Lung (tissue), 12 donors: ENCODE results near the gene MDM4. TPM values are rescaled to one million over a fixed set of nuclear protein-coding genes. Genes with fewer than 3 reads are reported as not detected.
A peak's percentile ranks its signal among the peaks of the same experiment; 100 is the strongest.

Experiments
- ATAC-seq: fragments of 200-7000 bp; cut with Tn5 transposase; one replicate; pipeline ENCODE4 v1.9.1; 2020; ENCODE audit warnings: moderate number of reproducible peaks; ENCODE audit not compliant: insufficient read depth, low FRiP score
- DNase-seq, 3 donors: peaks; one replicate each; pipeline ENCODE4 v3.0.0-alpha.2; 2013 to 2017
- H3K27ac ChIP-seq, 2 donors: one replicate each; pipeline ENCODE4 v1.5.1; 2013; ENCODE audit warnings: mild to moderate bottlenecking in 2 of 2, moderate library complexity in 2 of 2, control low read depth in 1 of 2, inconsistent platforms in 1 of 2, low read depth in 1 of 2, low read length in 1 of 2
- H3K27me3 ChIP-seq, 3 donors: one replicate each; pipeline ENCODE4 v1.5.1; 2013; ENCODE audit warnings: low read length in 2 of 3; ENCODE audit not compliant: control insufficient read depth in 3 of 3, insufficient read depth in 3 of 3
- H3K36me3 ChIP-seq, 4 donors: one replicate each; pipeline ENCODE4 v1.5.1; 2013; ENCODE audit warnings: low read length in 4 of 4, mild to moderate bottlenecking in 1 of 4, moderate library complexity in 1 of 4; ENCODE audit not compliant: control insufficient read depth in 4 of 4, insufficient read depth in 4 of 4
- H3K4me1 ChIP-seq, 5 donors: one replicate each; pipeline ENCODE4 v1.5.1; 2013; ENCODE audit warnings: low read length in 5 of 5, mild to moderate bottlenecking in 2 of 5, moderate library complexity in 1 of 5; ENCODE audit not compliant: control insufficient read depth in 5 of 5, insufficient read depth in 5 of 5
- H3K4me3 ChIP-seq: one replicate; pipeline ENCODE4 v1.5.1; 2013; ENCODE audit warnings: mild to moderate bottlenecking, control low read depth, moderate library complexity
- H3K9ac ChIP-seq, 2 donors: one replicate each; pipeline ENCODE4 v1.5.1; 2013; ENCODE audit warnings: low read length in 2 of 2, control low read depth in 1 of 2; ENCODE audit not compliant: insufficient read depth in 1 of 2
- H3K9me3 ChIP-seq, 4 donors: one replicate each; pipeline ENCODE4 v1.5.1; 2013; ENCODE audit warnings: low read length in 3 of 4, mild to moderate bottlenecking in 1 of 4, moderate library complexity in 1 of 4; ENCODE audit not compliant: control insufficient read depth in 4 of 4, insufficient read depth in 3 of 4
- CTCF ChIP-seq: IDR thresholded peaks from 2 replicates; pipeline ENCODE4 v1.5.1; 2012; ENCODE audit warnings: mild to moderate bottlenecking; ENCODE audit errors: control extremely low read depth, extremely low read depth
- WGBS, 2 donors: extraction: QIAGEN DNeasy Blood & Tissue Kit; methylation state at CpG; one replicate each; pipeline ENCODE4 v1.1.7; 2013; 5-methylcytosine and 5-hydroxymethylcytosine counted together
- polyA plus RNA-seq, 2 donors: library from polyadenylated mRNA; stranded (reverse); fragments of 200-250 nt; gene quantifications; one replicate each; pipeline ENCODE4 v1.2.1, GENCODE V29; 2013
- total RNA-seq, 2 donors: library from RNA; depleted of rRNA in 1 of 2; stranded (reverse); fragments of >200 nt in 1 of 2; gene quantifications; one replicate each; pipeline ENCODE4 v1.2.1, GENCODE V29; 2014 to 2021
- donor health status: control.
- donor health status: control.
- donor health status: Bipolar disorder and iron deficiency.
- donor health status: healthy.
- donor health status: DM: yes; HTN: yes; CAD: no.

Gene MDM4
- total and polyA plus RNA-seq, 4 donors, result 5.6 to 138 (median 38.9) TPM

GRCh38 chr1:204563780-204564179 lies 47.6 kb downstream of the MDM4 start:
- Histone ChIP-seq H3K9me3 (no peaks in the 10 kb centered on the region), H3K4me1 (peaks cover 0 to 8% (median 0%) of the 10 kb centered on the region in 5 donors), H3K4me3 (no peak overlapping the region), H3K36me3 (peaks cover 0 to 18% (median under 1%) of the 10 kb centered on the region in 4 donors), H3K9ac (no peak overlapping the region), H3K27ac (no peak overlapping the region), H3K27me3 (no peaks in the 10 kb centered on the region)
- DNase-seq (no peak), ATAC-seq (no peak)
- TF ChIP-seq CTCF, result no peak
- 68 to 73% methylated on average over 3 of the region's 3 CpGs for WGBS, 2 donors

GRCh38 chr1:204564835-204565234 lies 48.6 kb downstream of the MDM4 start:
- whole genome bisulfite sequencing, 2 donors, result 64 to 72% methylated on average over 4 of the region's 4 CpGs
- H3K27ac ChIP-seq, result no peak overlapping the region

GRCh38 chr1:204565617-204566582 lies 49.7 kb downstream of the MDM4 start:
- H3K4me3 ChIP-seq, result no peak overlapping the region
- peak; percentile 75 for ATAC-seq
- 37 to 47% methylated on average over 13 of the region's 13 CpGs for WGBS, 2 donors
- no peak overlapping the region for H3K27ac ChIP-seq
- H3K9me3 ChIP-seq, result peaks cover 0 to 2% (median 0%) of the 10 kb centered on the region in 4 donors
- peak; percentile 55 for TF ChIP-seq CTCF
- H3K9ac ChIP-seq, result no peak overlapping the region
- no peaks in the 10 kb centered on the region for H3K27me3 ChIP-seq
- peaks cover 0 to 17% (median 0%) of the 10 kb centered on the region in 4 donors for H3K36me3 ChIP-seq
- peaks cover 0 to 2% (median 0%) of the 10 kb centered on the region in 5 donors for H3K4me1 ChIP-seq
- peak; percentile 67 to 73 (median 73) for DNase-seq

More at GRCh38 chr1:204564835-204565234, 48.6 kb downstream of the MDM4 start:
- H3K9ac ChIP-seq, result no peak overlapping the region
- no peaks in the 10 kb centered on the region for H3K27me3 ChIP-seq
- DNase-seq (no peak), ATAC-seq (no peak)
- peaks cover 0 to 2% (median 0%) of the 10 kb centered on the region in 4 donors for H3K9me3 ChIP-seq
- TF ChIP-seq CTCF, result no peak
- H3K36me3 ChIP-seq, result peaks cover 0 to 17% (median 0%) of the 10 kb centered on the region in 4 donors
- H3K4me3 ChIP-seq, result no peak overlapping the region
- H3K4me1 ChIP-seq, result peaks cover 0 to 8% (median 0%) of the 10 kb centered on the region in 5 donors
